ENCODE results near the gene HOXD3.

Gene HOXD3

GRCh38 chr2:176162911-176163671, 6.0 kb downstream of the HOXD3 start:
- DNase-seq (ENCODE audit: low spot score), result no peak

- DNase-seq (ENCODE audit: low spot score), result no peak
Measured at GRCh38 chr2:176163672-176164056, 6.6 kb downstream of the HOXD3 start.

GRCh38 chr2:176164201-176164600, 7.1 kb downstream of the HOXD3 start:
- DNase-seq (ENCODE audit: low spot score), result no peak

- no peak for DNase-seq (ENCODE audit: low spot score)
Measured at GRCh38 chr2:176164611-176165369, 7.7 kb downstream of the HOXD3 start.

GRCh38 chr2:176165370-176166050, 8.4 kb downstream of the HOXD3 start:
- no peak for DNase-seq (ENCODE audit: low spot score)

GRCh38 chr2:176166272-176166671, 9.2 kb downstream of the HOXD3 start:
- no peak for DNase-seq (ENCODE audit: low spot score)

GRCh38 chr2:176167398-176167797, 10.3 kb downstream of the HOXD3 start:
- DNase-seq (ENCODE audit: low spot score), result no peak

GRCh38 chr2:176169181-176169580, 12.1 kb downstream of the HOXD3 start:
- DNase-seq (ENCODE audit: low spot score), result no peak

- DNase-seq (ENCODE audit: low spot score), result no peak
Measured at GRCh38 chr2:176169711-176170110, 12.6 kb downstream of the HOXD3 start.

- no peak for DNase-seq (ENCODE audit: low spot score)
Measured at GRCh38 chr2:176170602-176171305, 13.6 kb downstream of the HOXD3 start.

- no peak for DNase-seq (ENCODE audit: low spot score)
Measured at GRCh38 chr2:176171351-176172006, 14.4 kb downstream of the HOXD3 start.

- no peak for DNase-seq (ENCODE audit: low spot score)
Measured at GRCh38 chr2:176172007-176172894, 15.1 kb downstream of the HOXD3 start.

GRCh38 chr2:176172895-176173566, 15.9 kb downstream of the HOXD3 start:
- no peak for DNase-seq (ENCODE audit: low spot score)

GRCh38 chr2:176173567-176174381, 16.7 kb downstream of the HOXD3 start:
- DNase-seq (ENCODE audit: low spot score), result no peak

GRCh38 chr2:176174382-176174823, 17.3 kb downstream of the HOXD3 start:
- DNase-seq (ENCODE audit: low spot score), result no peak

GRCh38 chr2:176174824-176175708, 18.0 kb downstream of the HOXD3 start:
- peak; percentile 80 for DNase-seq (ENCODE audit: low spot score)

GRCh38 chr2:176175709-176176607, 18.9 kb downstream of the HOXD3 start:
- no peak for DNase-seq (ENCODE audit: low spot score)

Measured in Ammon's horn (tissue), 1 donor.